Endometrial microvascular endothelial cells (primary cell): ENCODE data around the gene AS3MT. TPM values are rescaled to one million over a fixed set of nuclear protein-coding genes. Genes with fewer than 3 reads are reported as not detected.
"Not testable (repeated sequence)": the region's sequence is repeated elsewhere in the genome, so short reads cannot be mapped to it uniquely, and the experiment has no call there.

Experiments
- in situ Hi-C: cut with HindIII; loops from 2 replicates; pipeline ENCODE4 v1.10.0; 2017; ENCODE audit warnings: low sequenced_read_pairs, low pct_unique_long_range_greater_than_20kb; ENCODE audit errors: inconsistent ontology term
- total RNA-seq: library from RNA; depleted of rRNA; stranded (reverse); fragments of >200 nt; gene quantifications from one replicate; pipeline ENCODE4 v1.2.3, GENCODE V29; 2015; ENCODE audit errors: inconsistent ontology term

AS3MT gene
- total RNA-seq, 1 donor from 2014 or later: 0.65 TPM

GRCh38 chr10:102917314-102917961 lies 48.2 kb downstream of the AS3MT start:
- in situ Hi-C loops: no loop called here

DNA sequence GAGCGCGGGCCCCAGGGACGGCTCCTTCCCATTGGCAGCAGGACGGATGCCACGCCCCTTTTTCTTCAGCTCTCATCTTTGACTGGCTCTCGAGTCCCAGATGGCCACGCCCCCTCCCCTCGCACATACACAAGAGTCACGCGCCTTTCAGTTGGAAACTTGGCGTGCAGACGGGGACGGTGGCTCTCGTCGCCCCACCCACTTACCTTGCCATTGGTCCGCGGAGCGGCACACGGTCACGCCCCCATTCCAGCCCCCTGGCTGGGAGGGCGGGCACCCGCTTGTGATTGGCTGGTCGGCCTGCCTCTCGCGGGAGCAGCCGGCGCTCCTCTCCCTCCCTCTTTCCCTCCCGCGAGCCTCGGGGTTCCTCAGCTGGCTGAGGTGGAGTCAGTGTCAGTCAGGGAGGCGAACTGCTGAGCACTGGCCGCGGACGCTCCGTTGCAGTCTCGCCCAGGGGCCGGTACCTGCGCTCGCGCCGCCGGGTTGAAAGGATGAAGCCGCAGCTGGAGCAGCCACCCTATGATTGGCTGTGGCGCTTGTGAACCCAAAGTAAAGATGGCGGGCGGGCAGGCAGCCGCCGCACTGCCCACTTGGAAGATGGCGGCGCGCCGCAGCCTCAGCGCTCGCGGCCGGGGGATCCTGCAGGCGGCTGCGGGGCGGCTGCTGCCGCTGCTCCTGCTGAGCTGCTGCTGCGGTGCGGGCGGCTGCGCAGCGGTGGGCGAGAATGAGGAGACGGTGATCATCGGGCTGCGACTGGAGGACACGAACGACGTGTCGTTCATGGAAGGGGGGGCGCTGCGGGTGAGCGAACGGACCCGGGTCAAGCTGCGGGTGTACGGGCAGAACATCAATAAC lies 48.9 kb downstream of the AS3MT start, which contains the start of gene CNNM2:
CNNM2 (plus strand) TSS at position 333 of the 855 bp plus-strand sequence; CDS start at position 520, 187 bp downstream.
- in situ Hi-C loops: no loop called here

DNA sequence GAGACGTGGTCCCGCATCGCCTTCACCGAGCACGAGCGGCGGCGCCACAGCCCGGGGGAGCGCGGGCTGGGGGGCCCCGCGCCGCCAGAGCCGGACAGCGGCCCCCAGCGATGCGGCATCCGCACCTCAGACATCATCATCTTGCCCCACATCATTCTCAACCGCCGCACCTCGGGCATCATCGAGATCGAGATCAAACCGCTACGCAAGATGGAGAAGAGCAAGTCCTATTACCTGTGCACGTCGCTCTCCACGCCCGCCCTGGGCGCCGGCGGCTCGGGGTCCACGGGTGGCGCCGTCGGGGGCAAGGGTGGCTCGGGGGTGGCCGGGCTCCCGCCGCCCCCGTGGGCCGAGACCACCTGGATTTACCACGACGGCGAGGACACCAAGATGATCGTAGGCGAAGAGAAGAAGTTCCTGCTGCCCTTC lies 49.6 kb downstream of the AS3MT start:
- in situ Hi-C loops: no loop called here

DNA sequence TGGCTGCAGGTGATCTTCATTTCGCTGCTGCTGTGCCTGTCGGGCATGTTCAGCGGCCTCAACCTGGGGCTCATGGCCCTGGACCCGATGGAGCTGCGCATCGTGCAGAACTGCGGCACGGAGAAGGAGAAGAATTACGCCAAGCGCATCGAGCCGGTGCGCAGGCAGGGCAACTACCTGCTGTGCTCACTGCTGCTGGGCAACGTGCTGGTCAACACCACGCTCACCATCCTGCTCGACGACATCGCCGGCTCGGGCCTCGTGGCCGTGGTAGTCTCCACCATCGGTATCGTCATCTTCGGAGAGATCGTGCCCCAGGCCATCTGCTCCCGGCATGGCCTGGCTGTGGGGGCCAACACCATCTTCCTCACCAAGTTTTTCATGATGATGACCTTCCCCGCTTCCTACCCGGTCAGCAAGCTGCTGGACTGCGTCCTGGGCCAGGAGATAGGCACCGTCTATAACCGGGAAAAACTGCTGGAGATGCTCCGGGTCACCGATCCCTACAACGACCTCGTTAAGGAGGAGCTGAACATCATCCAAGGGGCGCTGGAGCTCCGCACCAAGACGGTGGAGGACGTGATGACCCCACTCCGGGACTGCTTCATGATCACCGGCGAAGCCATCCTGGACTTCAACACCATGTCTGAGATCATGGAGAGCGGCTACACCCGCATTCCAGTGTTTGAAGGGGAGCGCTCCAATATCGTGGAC lies 50.1 kb downstream of the AS3MT start:
- in situ Hi-C loops: no loop called here

GRCh38 chr10:102919992-102920739 lies 50.9 kb downstream of the AS3MT start:
- in situ Hi-C loops: no loop called here

GRCh38 chr10:102923601-102924000 lies 54.3 kb downstream of the AS3MT start:
- in situ Hi-C loops: no loop called here

GRCh38 chr10:102926842-102927241 lies 57.6 kb downstream of the AS3MT start:
- in situ Hi-C loops: no loop called here

- in situ Hi-C loops: no loop called here
Observed at GRCh38 chr10:102927311-102928010, 58.2 kb downstream of the AS3MT start.

GRCh38 chr10:102928442-102928841 lies 59.2 kb downstream of the AS3MT start:
- in situ Hi-C loops: not testable (repeated sequence)

GRCh38 chr10:102930720-102931119 lies 61.5 kb downstream of the AS3MT start:
- in situ Hi-C loops: no loop called here

DNA sequence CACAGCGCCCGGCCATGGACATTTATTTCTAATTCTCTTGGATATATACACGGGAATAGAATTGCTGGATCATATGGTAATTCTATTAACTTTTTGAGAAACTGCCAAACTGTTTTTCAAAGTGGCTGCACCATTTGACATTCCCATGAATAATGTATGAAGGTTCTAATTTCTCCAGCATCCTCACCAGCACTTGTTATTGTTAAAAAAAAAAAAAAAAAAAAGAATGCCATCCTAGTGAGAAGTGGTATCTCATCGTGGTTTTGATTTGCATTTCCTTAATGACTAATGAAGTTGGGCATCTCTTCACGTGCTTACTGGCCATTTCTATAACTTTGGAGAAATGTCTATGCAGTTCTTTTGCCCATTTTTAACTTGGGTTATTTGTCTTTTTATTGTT lies 62.4 kb downstream of the AS3MT start:
- in situ Hi-C loops: no loop called here

- in situ Hi-C loops: no loop called here
Observed at GRCh38 chr10:102935505-102935904, 66.2 kb downstream of the AS3MT start.

DNA sequence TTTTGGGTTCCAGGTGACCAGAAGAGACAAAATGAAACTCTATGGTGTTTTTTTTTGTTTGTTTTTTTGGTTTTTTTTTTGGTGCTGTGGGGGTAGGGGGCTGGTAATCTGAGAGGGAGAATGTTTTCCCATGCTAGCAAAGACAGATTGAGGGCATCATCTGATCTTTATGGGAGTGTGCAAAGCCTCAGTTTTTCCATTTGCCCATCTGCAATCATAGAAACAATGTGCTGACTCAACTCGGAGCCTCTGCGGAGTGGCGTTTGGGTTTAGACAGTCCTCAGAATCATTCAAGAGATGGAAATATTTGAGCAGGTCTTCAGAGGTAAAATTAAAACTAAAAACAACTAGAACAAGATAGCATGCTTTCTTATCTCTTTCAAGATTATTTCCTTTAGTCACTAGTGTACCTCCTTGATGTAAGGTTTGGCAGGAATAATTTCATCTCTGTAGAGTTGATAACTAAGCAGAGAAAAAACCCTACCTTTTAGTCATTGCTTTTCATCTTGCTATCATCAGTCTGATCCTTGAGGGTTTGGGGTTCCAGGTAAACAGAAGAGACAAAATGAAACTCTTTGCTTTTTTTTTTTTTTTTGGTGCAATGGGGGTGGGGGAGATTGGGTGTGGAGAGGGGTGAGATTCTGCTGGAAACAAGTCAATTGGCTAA lies 66.8 kb downstream of the AS3MT start:
- in situ Hi-C loops: no loop called here

- in situ Hi-C loops: no loop called here
Observed at GRCh38 chr10:102941401-102941800, 72.1 kb downstream of the AS3MT start.

GRCh38 chr10:102945449-102945848 lies 76.2 kb downstream of the AS3MT start:
- in situ Hi-C loops: no loop called here

DNA sequence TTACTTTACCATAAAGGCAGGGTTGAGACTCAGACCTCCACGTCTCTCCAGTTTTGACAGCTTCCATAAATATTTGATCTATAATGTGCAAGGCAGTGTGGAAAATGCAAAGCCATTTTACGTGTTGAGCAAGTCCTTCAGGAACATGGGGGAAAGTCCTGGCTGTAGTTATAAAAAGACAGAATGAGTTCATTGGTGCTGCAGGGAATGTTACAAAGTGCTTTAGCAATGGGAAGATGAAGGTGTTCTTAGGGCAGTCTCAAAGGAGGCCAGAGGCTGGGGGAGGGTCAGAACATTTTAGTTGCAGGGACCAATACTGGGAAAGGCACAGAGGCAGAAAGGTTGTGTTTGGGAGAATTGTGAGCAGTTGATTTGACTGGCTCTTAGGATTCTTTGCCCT lies 76.7 kb downstream of the AS3MT start:
- in situ Hi-C loops: no loop called here

- in situ Hi-C loops: no loop called here
Observed at GRCh38 chr10:102946992-102947391, 77.7 kb downstream of the AS3MT start.

DNA sequence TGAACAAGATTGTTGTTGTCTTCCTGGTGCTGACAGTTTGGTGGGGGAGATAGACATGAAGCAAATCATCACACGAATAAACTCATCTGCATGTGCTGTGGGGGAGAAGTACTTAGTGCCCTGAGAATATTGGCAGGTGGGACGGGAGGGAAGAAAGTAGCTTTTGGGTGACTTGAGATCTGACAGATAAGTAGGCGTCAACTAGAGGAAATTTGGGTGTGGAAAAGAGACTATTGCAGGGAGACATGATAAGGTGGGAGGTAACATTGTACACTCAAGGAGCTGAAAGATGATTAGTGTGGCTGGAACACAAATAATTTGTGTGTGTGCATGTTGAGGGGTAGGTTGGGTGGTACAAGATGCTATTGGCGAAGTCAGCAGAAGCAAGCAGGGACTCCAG lies 78.9 kb downstream of the AS3MT start:
- in situ Hi-C loops: no loop called here
